ENCODE measurements around the gene NAGS. TPM values are rescaled to one million over a fixed set of nuclear protein-coding genes. Genes with fewer than 3 reads are reported as not detected.
"Not testable (repeated sequence)": the region's sequence is repeated elsewhere in the genome, so short reads cannot be mapped to it uniquely, and the experiment has no call there.

The NAGS gene
- total RNA-seq: 0.11 TPM
- long read RNA-seq: 0 reads

- H3K27ac ChIP-seq (replicated peaks): no peak within 1 kb of the TSS
- peaks cover 41% of the 10 kb centered on the region for H3K27me3 ChIP-seq (ENCODE audit: low read depth)
- no peak for TF ChIP-seq CTCF (IDR thresholded peaks at IDR 0.05; ENCODE audit: borderline replicate concordance)
- intact Hi-C loops (cut with micrococcal nuclease): no loop called here
- peak within 1 kb of the TSS; percentile 81 for H3K4me3 ChIP-seq
- peaks cover 43% of the 10 kb centered on the region for H3K4me1 ChIP-seq
- no peaks in the 10 kb centered on the region for H3K36me3 ChIP-seq
- H3K9me3 ChIP-seq (replicated peaks): no peaks in the 10 kb centered on the region
- no peak for DNase-seq
Observed at GRCh38 chr17:44004077-44004760, at the start of gene NAGS. Gene NAGS (plus strand): TSS chr17:44004622. CDS start chr17:44004664, 42 bp downstream.

GRCh38 chr17:43956222-43956621 lies 48.2 kb upstream of the NAGS start:
- H3K9me3 ChIP-seq (replicated peaks): no peaks in the 10 kb centered on the region
- H3K27me3 ChIP-seq (ENCODE audit: low read depth): peaks cover 91% of the 10 kb centered on the region
- TF ChIP-seq CTCF (IDR thresholded peaks at IDR 0.05; ENCODE audit: borderline replicate concordance): no peak
- H3K36me3 ChIP-seq: no peaks in the 10 kb centered on the region
- H3K4me3 ChIP-seq: no peak overlapping the region
- no peak for DNase-seq
- peaks cover 11% of the 10 kb centered on the region for H3K4me1 ChIP-seq
- intact Hi-C loops (cut with micrococcal nuclease): no loop called here
- H3K27ac ChIP-seq (replicated peaks): no peak overlapping the region

GRCh38 chr17:43958748-43959352 lies 45.6 kb upstream of the NAGS start:
- no peaks in the 10 kb centered on the region for H3K9me3 ChIP-seq (replicated peaks)
- H3K4me1 ChIP-seq: no peaks in the 10 kb centered on the region
- DNase-seq: no peak
- H3K36me3 ChIP-seq: no peaks in the 10 kb centered on the region
- peaks cover 82% of the 10 kb centered on the region for H3K27me3 ChIP-seq (ENCODE audit: low read depth)
- H3K27ac ChIP-seq (replicated peaks): no peak overlapping the region
- TF ChIP-seq CTCF (IDR thresholded peaks at IDR 0.05; ENCODE audit: borderline replicate concordance): no peak
- H3K4me3 ChIP-seq: no peak overlapping the region
- intact Hi-C loops (cut with micrococcal nuclease): no loop called here

GRCh38 chr17:43961292-43961691 lies 43.1 kb upstream of the NAGS start:
- H3K4me1 ChIP-seq; H3K36me3 ChIP-seq; H3K27ac ChIP-seq (replicated peaks); H3K4me3 ChIP-seq; DNase-seq; H3K9me3 ChIP-seq (replicated peaks); intact Hi-C loops (cut with micrococcal nuclease): not testable (repeated sequence)
- peaks cover 60% of the 10 kb centered on the region for H3K27me3 ChIP-seq (ENCODE audit: low read depth)

GRCh38 chr17:43961954-43962353 lies 42.5 kb upstream of the NAGS start:
- Histone ChIP-seq H3K9me3 (replicated peaks) (no peaks in the 10 kb centered on the region), H3K4me1 (no peaks in the 10 kb centered on the region), H3K27me3 (ENCODE audit: low read depth) (peaks cover 54% of the 10 kb centered on the region), H3K4me3 (no peak overlapping the region), H3K27ac (replicated peaks) (no peak overlapping the region), H3K36me3 (no peaks in the 10 kb centered on the region)
- intact Hi-C loops (cut with micrococcal nuclease): no loop called here
- no peak for TF ChIP-seq CTCF (IDR thresholded peaks at IDR 0.05; ENCODE audit: borderline replicate concordance)
- no peak for DNase-seq

- no peak for DNase-seq
- Histone ChIP-seq H3K27ac (replicated peaks) (no peak overlapping the region), H3K36me3 (no peaks in the 10 kb centered on the region), H3K9me3 (replicated peaks) (no peaks in the 10 kb centered on the region), H3K4me1 (no peaks in the 10 kb centered on the region), H3K27me3 (ENCODE audit: low read depth) (peaks cover 50% of the 10 kb centered on the region), H3K4me3 (no peak overlapping the region)
- no peak for TF ChIP-seq CTCF (IDR thresholded peaks at IDR 0.05; ENCODE audit: borderline replicate concordance)
- intact Hi-C loops (cut with micrococcal nuclease): no loop called here
Observed at GRCh38 chr17:43962479-43962878, 41.9 kb upstream of the NAGS start.

Measured in left ventricle myocardium inferior (tissue), 1 donor.